ENCODE data around the gene OBP2B. TPM values are rescaled to one million over a fixed set of nuclear protein-coding genes. Genes with fewer than 3 reads are reported as not detected.
"Not testable (repeated sequence)": the region's sequence is repeated elsewhere in the genome, so short reads cannot be mapped to it uniquely, and the experiment has no call there.

The OBP2B gene
- total RNA-seq, 2 experiments from 2014 or later = not detected

DNA sequence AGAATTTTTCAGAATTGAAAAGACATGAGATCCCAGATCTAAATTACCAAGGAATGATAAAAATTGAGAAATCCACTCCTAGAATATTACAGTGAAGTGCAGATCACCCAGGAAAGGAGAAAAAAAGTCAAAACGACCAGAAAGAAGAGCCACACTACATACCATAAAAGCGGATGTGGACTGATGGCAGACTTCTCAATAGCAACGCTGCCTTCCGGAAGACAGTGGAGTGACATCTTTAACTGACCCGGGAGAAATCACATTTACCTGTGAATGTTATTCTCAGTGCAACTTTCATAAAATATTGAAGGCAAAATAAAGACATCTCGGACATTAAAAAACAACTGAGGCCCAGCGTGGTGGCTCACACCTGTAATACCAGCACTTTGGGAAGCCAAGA, 21.5 kb upstream of the OBP2B start:
- H3K4me3 ChIP-seq (ENCODE audit: low read depth, low read length, poor library complexity, severe bottlenecking); POLR2A ChIA-PET; H3K36me3 ChIP-seq (ENCODE audit: insufficient read depth, low read length); intact Hi-C loops (cut with micrococcal nuclease; ENCODE audit: unreplicated experiment); CTCF ChIA-PET (ENCODE audit: unreplicated experiment); H3K9me3 ChIP-seq (ENCODE audit: low read length); H4K20me1 ChIP-seq (ENCODE audit: insufficient read depth, low read length); H3K79me2 ChIP-seq (ENCODE audit: insufficient read depth, low read depth, low read length); H3K27ac ChIP-seq (ENCODE audit: low read depth, low read length, poor library complexity, severe bottlenecking); H2AFZ ChIP-seq (ENCODE audit: low read length); H3K4me1 ChIP-seq (ENCODE audit: insufficient read depth, low read length, poor library complexity, severe bottlenecking); DNase-seq (ENCODE audit: low spot score); H3K9me2 ChIP-seq (ENCODE audit: insufficient read depth, low read length); H3K4me2 ChIP-seq (ENCODE audit: low read length); BruUV-seq (replicated peaks): not testable (repeated sequence)

DNA sequence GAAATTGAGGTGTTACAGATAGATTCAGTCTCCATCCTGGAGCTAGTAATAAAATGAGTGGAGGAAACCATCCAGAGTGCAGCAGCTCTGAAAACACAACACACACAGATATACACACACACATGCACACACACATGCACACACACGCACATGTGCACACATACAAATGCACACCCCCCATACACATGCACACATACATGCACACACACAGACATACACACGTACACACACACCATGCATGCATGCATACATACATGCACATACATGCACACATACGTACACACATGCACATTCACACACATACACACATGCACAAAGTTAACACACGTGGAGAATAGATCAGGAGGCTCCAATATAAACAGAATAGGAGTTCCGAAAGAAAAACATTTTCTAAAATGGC, 21.0 kb upstream of the OBP2B start:
- no peak overlapping the region for H3K4me3 ChIP-seq (ENCODE audit: low read depth, low read length, poor library complexity, severe bottlenecking)
- H3K9me2 ChIP-seq (ENCODE audit: insufficient read depth, low read length) = no peaks in the 10 kb centered on the region
- ChIA-PET POLR2A (no interaction called here), CTCF (ENCODE audit: unreplicated experiment) (no interaction called here)
- no peak for TF ChIP-seq EZH2phosphoT487 (IDR thresholded peaks at IDR 0.05; ENCODE audit: borderline replicate concordance, low read depth, low read length)
- TF ChIP-seq, protein P1, sequence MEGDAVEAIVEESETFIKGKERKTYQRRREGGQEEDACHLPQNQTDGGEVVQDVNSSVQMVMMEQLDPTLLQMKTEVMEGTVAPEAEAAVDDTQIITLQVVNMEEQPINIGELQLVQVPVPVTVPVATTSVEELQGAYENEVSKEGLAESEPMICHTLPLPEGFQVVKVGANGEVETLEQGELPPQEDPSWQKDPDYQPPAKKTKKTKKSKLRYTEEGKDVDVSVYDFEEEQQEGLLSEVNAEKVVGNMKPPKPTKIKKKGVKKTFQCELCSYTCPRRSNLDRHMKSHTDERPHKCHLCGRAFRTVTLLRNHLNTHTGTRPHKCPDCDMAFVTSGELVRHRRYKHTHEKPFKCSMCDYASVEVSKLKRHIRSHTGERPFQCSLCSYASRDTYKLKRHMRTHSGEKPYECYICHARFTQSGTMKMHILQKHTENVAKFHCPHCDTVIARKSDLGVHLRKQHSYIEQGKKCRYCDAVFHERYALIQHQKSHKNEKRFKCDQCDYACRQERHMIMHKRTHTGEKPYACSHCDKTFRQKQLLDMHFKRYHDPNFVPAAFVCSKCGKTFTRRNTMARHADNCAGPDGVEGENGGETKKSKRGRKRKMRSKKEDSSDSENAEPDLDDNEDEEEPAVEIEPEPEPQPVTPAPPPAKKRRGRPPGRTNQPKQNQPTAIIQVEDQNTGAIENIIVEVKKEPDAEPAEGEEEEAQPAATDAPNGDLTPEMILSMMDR (conservative IDR thresholded peaks at IDR 0.05; ENCODE audit: low read length) = no peak
- no peak overlapping the region for H2AFZ ChIP-seq (ENCODE audit: low read length)
- no peaks in the 10 kb centered on the region for H3K4me1 ChIP-seq (ENCODE audit: insufficient read depth, low read length, poor library complexity, severe bottlenecking)
- H3K4me2 ChIP-seq (ENCODE audit: low read length) = no peak overlapping the region
- no peak for DNase-seq (ENCODE audit: low spot score)
- no peaks in the 10 kb centered on the region for H4K20me1 ChIP-seq (ENCODE audit: insufficient read depth, low read length)
- H3K27ac ChIP-seq (ENCODE audit: low read depth, low read length, poor library complexity, severe bottlenecking) = no peak overlapping the region
- intact Hi-C loops (cut with micrococcal nuclease; ENCODE audit: unreplicated experiment) = no loop called here
- no peaks in the 10 kb centered on the region for H3K36me3 ChIP-seq (ENCODE audit: insufficient read depth, low read length)
- no peaks in the 10 kb centered on the region for H3K9me3 ChIP-seq (ENCODE audit: low read length)
- no peaks in the 10 kb centered on the region for H3K79me2 ChIP-seq (ENCODE audit: insufficient read depth, low read depth, low read length)
- no TSS peak for BruUV-seq (replicated peaks)

DNA sequence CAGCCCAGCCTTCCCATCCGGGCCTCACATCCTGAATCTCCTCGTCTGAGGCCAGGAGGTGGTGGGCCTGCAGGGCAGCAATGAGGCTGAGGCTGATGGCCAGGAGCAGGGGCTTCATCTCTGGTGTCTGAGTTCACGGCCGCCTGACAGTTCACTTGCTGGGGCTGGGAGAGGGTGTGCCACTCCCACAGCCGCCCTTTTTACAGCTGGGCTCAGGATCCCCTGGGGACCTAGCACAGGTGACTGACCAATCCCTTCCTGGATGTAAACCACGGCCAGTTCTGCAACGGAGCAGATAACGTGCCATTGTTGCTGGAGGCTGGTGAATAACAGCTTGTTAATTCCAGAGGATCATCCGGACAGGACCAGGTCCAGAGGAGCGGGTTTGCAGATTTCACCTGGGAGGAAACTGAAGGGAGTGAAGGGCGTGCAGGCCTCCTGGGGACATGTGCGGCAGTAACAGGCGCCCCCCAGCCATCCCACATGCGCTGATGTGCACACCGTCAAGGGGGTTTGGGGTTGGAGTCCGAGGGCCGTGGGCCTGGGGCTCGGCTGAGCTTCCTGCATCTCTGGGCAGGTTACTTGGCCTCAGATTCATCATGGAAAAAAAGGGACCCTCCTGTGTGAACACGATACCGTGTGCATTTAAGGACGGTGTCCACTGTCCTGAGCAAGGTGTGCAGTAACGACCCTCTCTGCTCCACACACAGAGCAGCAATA, 19.6 kb upstream of the OBP2B start:
- H3K36me3 ChIP-seq (ENCODE audit: insufficient read depth, low read length); H3K9me3 ChIP-seq (ENCODE audit: low read length); H3K4me2 ChIP-seq (ENCODE audit: low read length); H3K9me2 ChIP-seq (ENCODE audit: insufficient read depth, low read length); H3K4me1 ChIP-seq (ENCODE audit: insufficient read depth, low read length, poor library complexity, severe bottlenecking); H2AFZ ChIP-seq (ENCODE audit: low read length); H3K27ac ChIP-seq (ENCODE audit: low read depth, low read length, poor library complexity, severe bottlenecking); H4K20me1 ChIP-seq (ENCODE audit: insufficient read depth, low read length); H3K79me2 ChIP-seq (ENCODE audit: insufficient read depth, low read depth, low read length); CTCF ChIA-PET (ENCODE audit: unreplicated experiment); DNase-seq (ENCODE audit: low spot score); intact Hi-C loops (cut with micrococcal nuclease; ENCODE audit: unreplicated experiment); BruUV-seq (replicated peaks); H3K4me3 ChIP-seq (ENCODE audit: low read depth, low read length, poor library complexity, severe bottlenecking): not testable (repeated sequence)
- POLR2A ChIA-PET = interaction anchor here (0.6 kb wide), 1 partner anchor 809 kb away, joined by 3 read pairs; no protein-coding TSS in a partner anchor

DNA sequence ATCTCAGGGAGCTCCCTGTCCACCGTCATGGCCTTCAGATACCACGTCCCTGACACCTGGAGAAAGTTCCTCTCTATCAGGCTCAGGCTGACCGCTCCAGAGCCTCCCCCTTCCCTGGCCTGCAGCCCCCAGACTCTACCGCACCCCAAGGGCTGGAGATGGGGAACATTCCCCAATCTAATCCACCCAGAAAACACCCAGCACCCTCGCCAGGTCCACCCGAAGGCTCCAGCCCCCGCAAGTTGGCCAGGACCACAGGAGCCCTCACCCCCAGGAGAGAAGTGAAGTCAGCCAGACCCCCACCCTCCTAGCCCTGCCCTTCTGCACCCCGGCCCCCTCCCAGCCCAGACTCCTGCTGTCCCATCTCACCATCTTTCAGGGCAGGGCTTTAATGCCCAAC, 18.9 kb upstream of the OBP2B start:
- H3K79me2 ChIP-seq (ENCODE audit: insufficient read depth, low read depth, low read length); H3K4me2 ChIP-seq (ENCODE audit: low read length); H3K36me3 ChIP-seq (ENCODE audit: insufficient read depth, low read length); CTCF ChIA-PET (ENCODE audit: unreplicated experiment); intact Hi-C loops (cut with micrococcal nuclease; ENCODE audit: unreplicated experiment); POLR2A ChIA-PET; DNase-seq (ENCODE audit: low spot score); H3K9me2 ChIP-seq (ENCODE audit: insufficient read depth, low read length); BruUV-seq (replicated peaks); H3K9me3 ChIP-seq (ENCODE audit: low read length); H3K27ac ChIP-seq (ENCODE audit: low read depth, low read length, poor library complexity, severe bottlenecking); H3K4me1 ChIP-seq (ENCODE audit: insufficient read depth, low read length, poor library complexity, severe bottlenecking); H4K20me1 ChIP-seq (ENCODE audit: insufficient read depth, low read length); H3K4me3 ChIP-seq (ENCODE audit: low read depth, low read length, poor library complexity, severe bottlenecking); H2AFZ ChIP-seq (ENCODE audit: low read length): not testable (repeated sequence)
